GM19328 (cell line): ENCODE measurements around the gene ACTN2.

Source experiments
- ATAC-seq: cut with Tn5 transposase; IDR thresholded peaks from one replicate; pipeline ENCODE4 v1.9.1; 2021; ENCODE audit warnings: mild to moderate bottlenecking, moderate library complexity; ENCODE audit not compliant: unreplicated experiment

ACTN2 gene

GRCh38 chr1:236812334-236813030, 126.2 kb downstream of the ACTN2 start:
- ATAC-seq: no peak
